Type B pancreatic cell (in vitro differentiated cells): Measurements from ENCODE around the gene ATP5PO. TPM values are rescaled to one million over a fixed set of nuclear protein-coding genes. Genes with fewer than 3 reads are reported as not detected.
A peak's percentile ranks its signal among the peaks of the same experiment; 100 is the strongest.

Experiments
- DNase-seq: peaks from one replicate; pipeline ENCODE4 v3.0.0; 2021; ENCODE audit warnings: mixed read lengths; ENCODE audit not compliant: unreplicated experiment; ENCODE audit errors: extremely low spot score
- H3K27ac Mint-ChIP-seq: 2 replicates; pipeline ENCODE4 v1.8.0; 2021; ENCODE audit warnings: mild to moderate bottlenecking, mixed read lengths
- H3K27me3 Mint-ChIP-seq: 2 replicates; pipeline ENCODE4 v1.8.0; 2021; ENCODE audit warnings: mixed read lengths
- H3K36me3 Mint-ChIP-seq: 2 replicates; pipeline ENCODE4 v1.8.0; 2021; ENCODE audit warnings: mixed read lengths
- H3K4me1 Mint-ChIP-seq: one replicate; pipeline ENCODE4 v1.8.0; 2021; ENCODE audit warnings: mixed read lengths; ENCODE audit not compliant: unreplicated experiment
- H3K4me3 Mint-ChIP-seq: 2 replicates; pipeline ENCODE4 v1.8.0; 2021; ENCODE audit warnings: mild to moderate bottlenecking, mixed read lengths
- H3K9me3 Mint-ChIP-seq: 2 replicates; pipeline ENCODE4 v1.8.0; 2021; ENCODE audit warnings: mixed read lengths
- total RNA-seq: library from RNA; stranded (reverse); gene quantifications from 2 replicates; pipeline ENCODE4 v1.2.1, GENCODE V29; 2021; ENCODE audit warnings: low replicate concordance
- TF ChIP-seq, protein P1 (sequence below): fragments of 200-600 bp; sonication (generic); conservative IDR thresholded peaks from 2 replicates; pipeline ENCODE4 v1.5.0; 2021; ENCODE audit warnings: antibody characterized with exemption, mild to moderate bottlenecking

ATP5PO gene
- total RNA-seq, 1 donor from 2014 or later = 257 TPM

DNA sequence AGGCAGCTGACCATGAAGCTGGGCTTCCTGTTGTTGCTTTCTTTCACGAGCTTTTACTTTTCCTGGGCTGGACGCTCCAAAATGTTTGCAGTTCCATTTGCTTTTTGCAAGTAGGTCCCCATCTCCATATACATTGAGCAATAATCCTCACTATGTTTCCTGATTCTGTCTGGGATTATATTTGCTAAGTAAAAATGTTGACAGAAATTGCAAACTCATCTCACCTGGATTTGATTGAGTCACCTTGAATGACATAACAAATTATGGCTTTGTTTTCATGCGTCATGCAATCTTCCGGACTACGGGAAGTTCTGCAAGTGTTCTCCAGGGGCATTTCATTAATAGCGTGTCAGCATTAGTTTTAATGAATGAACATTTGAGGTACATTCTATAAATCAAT lies 18.9 kb downstream of the ATP5PO start:
- Mint-ChIP-seq H3K27ac (no peak overlapping the region), H3K36me3 (peaks cover 10% of the 10 kb centered on the region), H3K9me3 (no peaks in the 10 kb centered on the region), H3K4me1 (peaks cover 32% of the 10 kb centered on the region), H3K4me3 (no peak overlapping the region), H3K27me3 (peaks cover 5% of the 10 kb centered on the region)
- DNase-seq = no peak
- TF ChIP-seq, protein P1, sequence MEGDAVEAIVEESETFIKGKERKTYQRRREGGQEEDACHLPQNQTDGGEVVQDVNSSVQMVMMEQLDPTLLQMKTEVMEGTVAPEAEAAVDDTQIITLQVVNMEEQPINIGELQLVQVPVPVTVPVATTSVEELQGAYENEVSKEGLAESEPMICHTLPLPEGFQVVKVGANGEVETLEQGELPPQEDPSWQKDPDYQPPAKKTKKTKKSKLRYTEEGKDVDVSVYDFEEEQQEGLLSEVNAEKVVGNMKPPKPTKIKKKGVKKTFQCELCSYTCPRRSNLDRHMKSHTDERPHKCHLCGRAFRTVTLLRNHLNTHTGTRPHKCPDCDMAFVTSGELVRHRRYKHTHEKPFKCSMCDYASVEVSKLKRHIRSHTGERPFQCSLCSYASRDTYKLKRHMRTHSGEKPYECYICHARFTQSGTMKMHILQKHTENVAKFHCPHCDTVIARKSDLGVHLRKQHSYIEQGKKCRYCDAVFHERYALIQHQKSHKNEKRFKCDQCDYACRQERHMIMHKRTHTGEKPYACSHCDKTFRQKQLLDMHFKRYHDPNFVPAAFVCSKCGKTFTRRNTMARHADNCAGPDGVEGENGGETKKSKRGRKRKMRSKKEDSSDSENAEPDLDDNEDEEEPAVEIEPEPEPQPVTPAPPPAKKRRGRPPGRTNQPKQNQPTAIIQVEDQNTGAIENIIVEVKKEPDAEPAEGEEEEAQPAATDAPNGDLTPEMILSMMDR = no peak

DNA sequence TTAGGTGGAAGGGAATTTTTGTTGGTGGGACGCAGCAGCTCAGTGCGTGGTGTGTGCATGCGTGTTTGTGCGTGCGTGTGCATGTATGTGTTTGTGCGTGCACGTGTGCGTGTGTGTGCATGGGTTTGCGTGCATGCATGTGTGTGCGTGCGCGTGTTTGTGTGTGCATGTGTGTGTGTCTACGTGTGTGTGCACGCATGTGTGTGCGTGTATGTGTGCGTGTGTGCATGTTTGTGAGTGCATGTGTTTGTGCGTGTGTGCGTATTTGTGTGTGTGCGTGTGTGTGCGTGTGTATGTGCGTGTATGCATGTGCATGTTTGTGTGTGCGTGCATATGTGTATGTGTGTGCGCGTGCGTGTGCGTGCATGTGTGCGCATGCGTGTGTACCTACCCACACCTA lies 20.2 kb downstream of the ATP5PO start:
- H3K27ac Mint-ChIP-seq = peak overlapping the region; percentile 68
- H3K27me3 Mint-ChIP-seq = peaks cover 5% of the 10 kb centered on the region
- H3K36me3 Mint-ChIP-seq = peaks cover 6% of the 10 kb centered on the region
- peaks cover 29% of the 10 kb centered on the region for H3K4me1 Mint-ChIP-seq
- no peak for DNase-seq
- TF ChIP-seq, protein P1 = no peak
- H3K9me3 Mint-ChIP-seq = no peaks in the 10 kb centered on the region
- H3K4me3 Mint-ChIP-seq = peak overlapping the region; percentile 80

DNA sequence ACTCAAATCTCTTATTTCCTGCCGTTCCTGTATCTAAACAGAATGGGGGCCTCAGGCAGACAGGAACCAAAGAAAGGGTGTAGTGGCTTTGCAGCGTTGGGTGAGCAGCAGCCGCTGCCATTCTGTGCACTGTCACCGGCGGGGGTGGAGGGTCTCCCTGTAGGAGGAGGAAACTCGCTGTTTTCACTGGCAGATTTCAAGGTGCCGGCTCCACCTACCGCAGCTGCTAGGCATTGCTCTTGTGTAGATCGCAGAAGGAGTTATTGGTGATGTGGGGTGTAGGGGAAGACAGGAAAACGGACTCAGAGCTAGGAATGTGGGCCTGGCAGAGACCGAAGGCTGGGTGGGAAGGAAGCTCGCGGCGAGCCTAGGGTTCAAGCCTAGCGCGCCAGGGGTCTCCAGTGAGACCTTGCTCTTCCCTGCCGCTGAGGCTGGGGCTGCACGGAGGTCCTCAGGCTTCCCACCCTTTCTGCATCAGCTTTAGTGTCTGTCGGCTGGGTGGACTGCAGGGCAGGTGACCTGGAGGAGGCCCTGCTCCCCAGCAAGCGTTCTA lies 20.8 kb downstream of the ATP5PO start:
- peaks cover 4% of the 10 kb centered on the region for H3K36me3 Mint-ChIP-seq
- TF ChIP-seq, protein P1 = peak; percentile 80
- peaks cover 29% of the 10 kb centered on the region for H3K4me1 Mint-ChIP-seq
- H3K9me3 Mint-ChIP-seq = no peaks in the 10 kb centered on the region
- peak overlapping the region; percentile 80 for H3K4me3 Mint-ChIP-seq
- H3K27me3 Mint-ChIP-seq = peaks cover 5% of the 10 kb centered on the region
- peak; percentile 84 for DNase-seq
- peak overlapping the region; percentile 68 for H3K27ac Mint-ChIP-seq

DNA sequence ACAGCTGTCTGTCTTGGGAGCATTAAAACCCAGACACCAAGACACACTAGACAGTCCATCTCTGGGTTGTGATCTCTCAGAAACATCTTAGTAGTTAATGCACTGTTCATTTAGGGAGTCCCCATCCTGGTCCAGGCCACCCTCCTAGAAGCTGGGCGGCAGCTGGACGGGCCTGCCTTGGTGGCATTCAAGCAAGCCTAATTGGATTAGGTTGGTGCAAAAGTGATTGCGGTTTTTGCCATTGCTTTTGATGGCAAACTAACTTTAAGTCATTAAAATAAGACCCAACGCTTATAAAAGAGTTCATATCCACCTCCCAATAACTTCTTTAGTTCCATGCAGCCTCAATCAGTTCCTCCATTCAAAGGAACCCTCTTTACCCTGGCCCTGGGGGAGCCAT lies 21.7 kb downstream of the ATP5PO start:
- Mint-ChIP-seq H3K9me3 (no peaks in the 10 kb centered on the region), H3K4me3 (no peak overlapping the region), H3K27me3 (peaks cover 5% of the 10 kb centered on the region), H3K36me3 (no peaks in the 10 kb centered on the region), H3K4me1 (peaks cover 29% of the 10 kb centered on the region), H3K27ac (no peak overlapping the region)
- TF ChIP-seq, protein P1 = no peak
- DNase-seq = no peak

DNA sequence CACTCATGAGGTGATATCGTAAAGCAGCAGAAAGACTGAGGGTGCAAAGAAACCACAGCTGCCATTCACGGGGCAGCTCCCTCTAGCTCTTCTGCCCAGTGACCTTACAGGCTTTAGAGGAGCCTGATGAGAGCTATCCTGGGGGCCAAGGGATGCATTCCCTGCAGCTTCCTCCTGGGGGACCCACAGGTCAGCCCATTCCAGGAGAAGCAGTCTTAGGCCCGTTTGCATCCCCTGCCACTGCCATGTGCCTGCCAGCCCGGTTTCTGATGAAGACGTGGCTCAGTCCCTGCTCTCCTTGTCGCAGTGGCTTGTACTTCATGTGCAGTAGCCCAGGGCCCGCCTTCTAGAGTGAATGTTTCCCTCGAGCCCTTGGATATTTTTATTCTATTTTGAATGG lies 22.8 kb downstream of the ATP5PO start:
- TF ChIP-seq, protein P1 = peak; percentile 28
- no peaks in the 10 kb centered on the region for H3K36me3 Mint-ChIP-seq
- peaks cover 5% of the 10 kb centered on the region for H3K27me3 Mint-ChIP-seq
- H3K27ac Mint-ChIP-seq = no peak overlapping the region
- no peak overlapping the region for H3K4me3 Mint-ChIP-seq
- DNase-seq = no peak
- H3K4me1 Mint-ChIP-seq = peaks cover 29% of the 10 kb centered on the region
- H3K9me3 Mint-ChIP-seq = no peaks in the 10 kb centered on the region

DNA sequence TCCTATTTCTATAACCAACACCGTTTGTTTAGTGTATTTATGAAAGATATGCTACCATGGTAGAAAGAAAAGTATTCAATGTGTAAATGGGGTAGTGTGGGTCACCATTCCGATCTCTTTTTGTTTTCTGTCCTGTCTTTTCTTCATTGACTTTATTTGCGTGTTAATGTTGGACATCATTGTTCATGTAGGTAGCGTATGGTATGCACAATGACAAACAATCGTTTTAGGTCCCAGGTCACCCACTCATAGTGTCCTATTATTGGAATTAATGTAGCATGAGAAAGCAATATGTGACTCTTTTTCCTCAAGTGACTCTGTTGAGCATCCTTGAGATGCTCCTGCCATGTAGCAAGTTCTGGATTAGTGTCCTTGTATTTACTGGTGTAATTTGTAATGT lies 25.4 kb downstream of the ATP5PO start:
- Mint-ChIP-seq H3K27ac (no peak overlapping the region), H3K9me3 (no peaks in the 10 kb centered on the region), H3K4me1 (peaks cover 19% of the 10 kb centered on the region), H3K36me3 (no peaks in the 10 kb centered on the region), H3K27me3 (peaks cover 5% of the 10 kb centered on the region), H3K4me3 (no peak overlapping the region)
- TF ChIP-seq, protein P1 = no peak
- no peak for DNase-seq
